Smooth muscle cell (in vitro differentiated cells): ENCODE measurements around the gene SORT1. TPM values are rescaled to one million over a fixed set of nuclear protein-coding genes. Genes with fewer than 3 reads are reported as not detected.
A peak's percentile ranks its signal among the peaks of the same experiment; 100 is the strongest.

Experiments used
- DNase-seq: peaks from one replicate; lab custom pipeline; 2025; ENCODE audit not compliant: unreplicated experiment; lab: John Stamatoyannopoulos, UW
- H2AFZ ChIP-seq: fragments of 200-600 bp; sonication (generic); 2 replicates; pipeline ENCODE4 v1.6.0; 2016; ENCODE audit warnings: antibody characterized with exemption, low read depth, mild to moderate bottlenecking
- H3F3A ChIP-seq: fragments of 200-600 bp; sonication (generic); 2 replicates; pipeline ENCODE4 v1.6.0; 2017; ENCODE audit warnings: antibody characterized with exemption, low read depth
- H3K27ac ChIP-seq: fragments of 200-600 bp; sonication (generic); 2 replicates; pipeline ENCODE4 v1.5.1; 2016; ENCODE audit warnings: low read depth, mild to moderate bottlenecking
- H3K27me3 ChIP-seq: fragments of 200-600 bp; sonication (generic); 2 replicates; pipeline ENCODE4 v1.6.1; 2016; ENCODE audit warnings: low read depth, mild to moderate bottlenecking
- H3K36me3 ChIP-seq: fragments of 200-600 bp; sonication (generic); 2 replicates; pipeline ENCODE4 v1.5.1; 2016; ENCODE audit warnings: low read depth
- H3K4me1 ChIP-seq: fragments of 200-600 bp; sonication (generic); 2 replicates; pipeline ENCODE4 v1.5.1; 2016; ENCODE audit warnings: low read depth
- H3K4me2 ChIP-seq: fragments of 200-600 bp; sonication (generic); 2 replicates; pipeline ENCODE4 v1.6.0; 2016; ENCODE audit warnings: mild to moderate bottlenecking
- H3K4me3 ChIP-seq: fragments of 200-600 bp; sonication (generic); 2 replicates; pipeline ENCODE4 v1.5.1; 2016; ENCODE audit warnings: mild to moderate bottlenecking
- H3K79me2 ChIP-seq: fragments of 200-600 bp; sonication (generic); 2 replicates; pipeline ENCODE4 v1.6.0; 2016; ENCODE audit warnings: low read depth, mild to moderate bottlenecking
- H3K9ac ChIP-seq: fragments of 200-600 bp; sonication (generic); 2 replicates; pipeline ENCODE4 v1.6.0; 2016; ENCODE audit warnings: low read depth
- H3K9me3 ChIP-seq: fragments of 200-600 bp; sonication (generic); replicated peaks from 2 replicates; pipeline ENCODE4 v1.5.1; 2016; ENCODE audit warnings: low read depth
- H4K20me1 ChIP-seq: fragments of 200-600 bp; sonication (generic); 2 replicates; pipeline ENCODE4 v1.6.0; 2016; ENCODE audit warnings: low read depth
- WGBS: methylation state at CpG from one replicate; pipeline ENCODE4 v1.1.7; 2016; ENCODE audit warnings: low lambda C conversion rate; 5-methylcytosine and 5-hydroxymethylcytosine counted together
- polyA plus RNA-seq: library from polyadenylated mRNA; unstranded; fragments of >200 nt; fragmentation: Nextera tagmentation; extraction: Ambion mirVana; gene quantifications from 2 replicates; pipeline ENCODE4 v1.2.1, GENCODE V29; 2016
- total RNA-seq: library from RNA; depleted of rRNA; stranded (reverse); fragments of >200 nt; gene quantifications from 2 replicates; pipeline ENCODE4 v1.2.3, GENCODE V29; 2014
- TF ChIP-seq, protein P1 (sequence below): fragments of 200-600 bp; sonication (generic); IDR thresholded peaks from 2 replicates; pipeline ENCODE4 v1.5.1; 2017; ENCODE audit warnings: borderline replicate concordance, mild to moderate bottlenecking, antibody characterized with exemption; ENCODE audit not compliant: insufficient read depth, poor library complexity, severe bottlenecking

The SORT1 gene
- total and polyA plus RNA-seq, 2 experiments from 2014 or later = 9.8 to 31.4 TPM

- H3K4me3 ChIP-seq = no peak overlapping the region
- H3K79me2 ChIP-seq = no peaks in the 10 kb centered on the region
- no peak for DNase-seq
- no peaks in the 10 kb centered on the region for H3F3A ChIP-seq
- H3K9me3 ChIP-seq = no peaks in the 10 kb centered on the region
- H3K27me3 ChIP-seq = no peaks in the 10 kb centered on the region
- H3K27ac ChIP-seq = no peak overlapping the region
- no peak overlapping the region for H3K4me2 ChIP-seq
- 95% methylated on average over 13 of the region's 13 CpGs for WGBS
- H2AFZ ChIP-seq = no peak overlapping the region
- H4K20me1 ChIP-seq = no peaks in the 10 kb centered on the region
- H3K4me1 ChIP-seq = no peaks in the 10 kb centered on the region
- H3K9ac ChIP-seq = no peak overlapping the region
- H3K36me3 ChIP-seq = no peaks in the 10 kb centered on the region
- TF ChIP-seq, protein P1, sequence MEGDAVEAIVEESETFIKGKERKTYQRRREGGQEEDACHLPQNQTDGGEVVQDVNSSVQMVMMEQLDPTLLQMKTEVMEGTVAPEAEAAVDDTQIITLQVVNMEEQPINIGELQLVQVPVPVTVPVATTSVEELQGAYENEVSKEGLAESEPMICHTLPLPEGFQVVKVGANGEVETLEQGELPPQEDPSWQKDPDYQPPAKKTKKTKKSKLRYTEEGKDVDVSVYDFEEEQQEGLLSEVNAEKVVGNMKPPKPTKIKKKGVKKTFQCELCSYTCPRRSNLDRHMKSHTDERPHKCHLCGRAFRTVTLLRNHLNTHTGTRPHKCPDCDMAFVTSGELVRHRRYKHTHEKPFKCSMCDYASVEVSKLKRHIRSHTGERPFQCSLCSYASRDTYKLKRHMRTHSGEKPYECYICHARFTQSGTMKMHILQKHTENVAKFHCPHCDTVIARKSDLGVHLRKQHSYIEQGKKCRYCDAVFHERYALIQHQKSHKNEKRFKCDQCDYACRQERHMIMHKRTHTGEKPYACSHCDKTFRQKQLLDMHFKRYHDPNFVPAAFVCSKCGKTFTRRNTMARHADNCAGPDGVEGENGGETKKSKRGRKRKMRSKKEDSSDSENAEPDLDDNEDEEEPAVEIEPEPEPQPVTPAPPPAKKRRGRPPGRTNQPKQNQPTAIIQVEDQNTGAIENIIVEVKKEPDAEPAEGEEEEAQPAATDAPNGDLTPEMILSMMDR = no peak
Measured at GRCh38 chr1:109265741-109266330, 131.9 kb downstream of the SORT1 start.

GRCh38 chr1:109265016-109265415 is 132.7 kb downstream of the SORT1 start:
- no peak overlapping the region for H3K27ac ChIP-seq
- WGBS = 91% methylated on average over 4 of the region's 4 CpGs
- no peaks in the 10 kb centered on the region for H3K79me2 ChIP-seq
- H3K9me3 ChIP-seq = no peaks in the 10 kb centered on the region
- peaks cover 3% of the 10 kb centered on the region for H3K4me1 ChIP-seq
- H2AFZ ChIP-seq = no peak overlapping the region
- no peaks in the 10 kb centered on the region for H3K27me3 ChIP-seq
- TF ChIP-seq, protein P1 = no peak
- no peaks in the 10 kb centered on the region for H3K36me3 ChIP-seq
- H3K4me3 ChIP-seq = no peak overlapping the region
- no peaks in the 10 kb centered on the region for H3F3A ChIP-seq
- no peak overlapping the region for H3K9ac ChIP-seq
- H3K4me2 ChIP-seq = no peak overlapping the region
- H4K20me1 ChIP-seq = no peaks in the 10 kb centered on the region
- no peak for DNase-seq

DNA sequence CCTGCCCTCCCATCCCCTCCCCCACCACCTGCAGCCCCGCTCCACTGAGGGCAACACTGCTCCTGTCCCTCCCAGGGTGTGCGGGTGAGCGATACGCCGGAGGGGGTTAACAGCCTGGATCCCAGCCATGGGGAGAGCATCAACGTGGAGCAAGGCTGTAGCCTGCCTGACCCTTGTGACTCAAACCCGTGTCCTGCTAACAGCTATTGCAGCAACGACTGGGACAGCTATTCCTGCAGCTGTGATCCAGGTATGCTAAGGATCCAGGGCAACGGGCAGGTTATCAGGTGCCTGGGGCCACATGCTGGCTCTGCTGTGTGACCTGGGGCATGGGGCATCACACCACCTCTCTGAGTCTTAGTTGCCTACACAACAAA is 133.4 kb downstream of the SORT1 start:
- Histone ChIP-seq H3K27ac (no peak overlapping the region), H3K9me3 (no peaks in the 10 kb centered on the region), H3K79me2 (no peaks in the 10 kb centered on the region), H2AFZ (no peak overlapping the region), H3K4me3 (no peak overlapping the region), H3K4me1 (peaks cover 3% of the 10 kb centered on the region), H3K9ac (no peak overlapping the region), H4K20me1 (no peaks in the 10 kb centered on the region), H3K36me3 (no peaks in the 10 kb centered on the region), H3K4me2 (no peak overlapping the region), H3F3A (no peaks in the 10 kb centered on the region), H3K27me3 (no peaks in the 10 kb centered on the region)
- TF ChIP-seq, protein P1 = no peak
- WGBS = 80% methylated on average over 9 of the region's 9 CpGs
- no peak for DNase-seq

- no peaks in the 10 kb centered on the region for H3K27me3 ChIP-seq
- no peak overlapping the region for H3K4me3 ChIP-seq
- no peaks in the 10 kb centered on the region for H3K79me2 ChIP-seq
- TF ChIP-seq, protein P1 = peak; percentile 98
- H4K20me1 ChIP-seq = no peaks in the 10 kb centered on the region
- no peak overlapping the region for H3K27ac ChIP-seq
- 48% methylated on average over 28 of the region's 29 CpGs for WGBS
- H3F3A ChIP-seq = no peaks in the 10 kb centered on the region
- no peaks in the 10 kb centered on the region for H3K36me3 ChIP-seq
- H3K4me1 ChIP-seq = peaks cover 3% of the 10 kb centered on the region
- no peak overlapping the region for H3K4me2 ChIP-seq
- peak; percentile 45 for DNase-seq
- no peak overlapping the region for H3K9ac ChIP-seq
- H2AFZ ChIP-seq = no peak overlapping the region
- H3K9me3 ChIP-seq = no peaks in the 10 kb centered on the region
Measured at GRCh38 chr1:109263597-109264378, 133.9 kb downstream of the SORT1 start.
